Kidney glomerular epithelial cell (primary cell): ENCODE data around the gene PEX6.
"Not testable (repeated sequence)": the region's sequence is repeated elsewhere in the genome, so short reads cannot be mapped to it uniquely, and the experiment has no call there.

Source experiments
- DNase-seq: peaks from one replicate; lab custom pipeline; 2025; lab: John Stamatoyannopoulos, UW

Gene PEX6

GRCh38 chr6:42966571-42966970 lies 12.4 kb downstream of the PEX6 start:
- DNase-seq = no peak

DNA sequence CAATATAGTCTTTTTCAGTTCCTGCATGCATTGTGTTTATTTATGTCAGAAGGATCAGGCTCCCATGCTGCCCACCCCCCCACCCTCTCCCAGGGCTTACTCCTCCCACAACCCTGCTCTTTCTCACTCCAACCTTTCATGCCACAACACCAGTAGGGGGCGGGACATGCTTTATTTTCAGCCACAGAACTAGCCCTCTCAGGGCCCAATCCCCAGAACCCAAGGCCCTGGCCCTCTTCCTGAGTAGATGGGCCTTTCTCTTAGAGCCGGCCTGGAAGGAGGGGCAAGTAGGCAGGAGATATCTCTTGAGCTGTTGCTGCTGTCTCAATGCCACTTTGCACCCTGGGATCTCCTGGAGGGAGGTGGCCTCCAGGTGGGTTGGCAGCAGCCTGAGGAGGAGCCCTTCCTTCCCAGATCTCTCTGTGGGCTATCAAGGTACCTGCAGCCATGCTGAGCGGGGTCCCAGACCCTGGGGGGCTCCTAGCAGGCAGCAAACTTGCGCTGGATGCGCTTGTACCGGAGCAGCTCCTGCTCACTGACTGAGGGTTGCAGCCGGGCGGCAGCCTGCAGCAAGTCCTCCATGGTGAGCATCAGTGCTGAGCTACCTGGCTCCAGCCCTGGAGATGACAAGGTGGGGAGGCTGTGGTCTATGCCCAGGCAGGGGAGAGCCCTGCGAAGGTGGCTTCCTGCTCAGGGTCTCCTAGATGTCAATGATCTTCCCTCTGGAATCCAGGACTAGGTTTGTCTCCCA lies 15.0 kb downstream of the PEX6 start:
- DNase-seq = no peak

DNA sequence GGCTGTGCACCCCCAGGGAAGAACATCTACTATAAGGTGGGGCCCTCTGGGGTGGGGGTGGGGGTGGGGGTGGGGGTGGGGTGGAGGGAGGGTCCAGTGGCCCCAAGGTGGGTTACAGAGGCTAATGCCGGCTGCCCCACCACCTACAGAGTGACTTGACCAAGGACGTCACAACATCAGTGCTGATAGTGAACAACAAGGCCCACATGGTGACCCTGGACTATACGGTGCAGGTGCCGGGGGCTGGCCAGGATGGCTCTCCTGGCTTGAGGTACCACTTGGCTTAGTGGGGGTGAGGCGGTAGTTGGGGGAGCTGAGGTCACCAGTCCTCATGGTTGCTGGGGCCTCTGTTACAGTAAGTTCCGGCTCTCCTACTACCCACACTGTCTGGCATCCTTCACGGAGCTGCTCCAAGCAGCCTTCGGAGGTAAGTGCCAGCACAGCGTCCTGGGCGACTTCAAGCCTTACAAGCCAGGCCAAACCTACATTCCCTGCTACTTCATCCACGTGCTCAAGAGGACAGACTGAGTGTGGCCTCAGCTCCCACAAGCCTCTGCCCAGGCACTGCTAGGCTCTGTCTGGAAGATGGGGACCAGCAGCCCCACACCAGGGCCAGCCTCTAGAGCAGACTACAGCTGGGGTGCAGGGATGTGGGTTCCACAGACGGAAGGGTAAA lies 15.7 kb downstream of the PEX6 start:
- no peak for DNase-seq

GRCh38 chr6:42962502-42963178 lies 16.3 kb downstream of the PEX6 start:
- no peak for DNase-seq

GRCh38 chr6:42962096-42962495 lies 16.9 kb downstream of the PEX6 start:
- DNase-seq = no peak

DNA sequence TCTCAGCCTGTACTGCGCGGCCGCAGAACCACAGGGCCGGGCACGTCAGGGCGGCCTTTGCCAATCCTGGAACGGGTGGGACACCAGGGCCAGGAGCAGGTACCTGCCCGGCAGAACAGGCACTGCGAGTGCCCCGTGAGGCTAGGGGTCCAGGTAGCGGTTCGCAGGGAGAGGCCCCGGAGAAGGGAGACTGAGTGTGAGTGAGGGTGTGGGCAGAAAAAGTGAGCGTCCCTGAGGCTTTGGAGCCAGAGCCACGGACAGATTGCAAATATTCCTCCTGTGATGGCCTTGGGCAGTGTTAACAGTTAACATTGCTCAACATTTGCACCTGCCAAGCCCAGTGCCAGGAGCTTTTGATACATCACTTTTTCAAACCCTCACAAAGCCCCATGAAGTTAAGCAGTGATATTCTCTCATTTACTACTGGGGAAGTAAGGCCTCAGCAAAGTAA lies 17.9 kb downstream of the PEX6 start:
- no peak for DNase-seq

DNA sequence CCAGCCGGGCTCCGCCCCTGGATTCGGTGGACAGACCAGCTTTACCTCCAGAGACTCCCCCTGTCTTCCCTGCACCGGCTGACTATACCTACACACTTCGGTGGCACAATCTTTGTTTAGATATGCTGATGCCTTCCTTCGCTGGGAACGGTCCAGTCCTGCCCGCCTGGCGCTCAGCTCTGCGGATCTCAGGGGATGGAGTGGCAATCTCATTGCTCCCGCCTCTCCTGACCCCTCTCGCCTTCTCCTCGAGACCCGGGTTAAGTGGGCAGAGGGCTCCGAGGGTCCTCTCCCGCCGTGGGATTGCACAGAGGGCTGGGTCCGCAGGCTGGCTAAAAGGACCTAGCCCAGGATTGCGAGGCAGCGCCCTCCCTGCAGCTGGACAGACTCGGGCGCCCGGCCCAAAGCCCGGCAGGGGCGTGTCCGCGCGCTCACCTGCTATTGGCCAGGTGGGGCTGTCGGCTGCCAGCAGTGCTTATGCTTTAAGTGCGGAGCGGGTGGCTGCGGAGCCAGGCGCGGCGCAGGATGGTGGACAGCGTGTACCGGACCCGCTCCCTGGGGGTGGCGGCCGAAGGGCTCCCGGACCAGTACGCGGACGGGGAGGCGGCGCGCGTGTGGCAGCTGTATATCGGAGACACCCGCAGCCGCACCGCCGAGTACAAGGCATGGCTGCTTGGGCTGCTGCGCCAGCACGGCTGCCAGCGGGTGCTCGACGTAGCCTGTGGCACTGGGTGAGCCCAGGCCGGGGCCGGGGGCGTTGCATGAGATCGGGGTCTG lies 18.6 kb downstream of the PEX6 start, which contains the start of gene GNMT:
Gene GNMT, plus strand, starts transcription at position 512 of the 777 bp plus-strand sequence. Its CDS starts 14 bp downstream, at position 526.
- DNase-seq = no peak

DNA sequence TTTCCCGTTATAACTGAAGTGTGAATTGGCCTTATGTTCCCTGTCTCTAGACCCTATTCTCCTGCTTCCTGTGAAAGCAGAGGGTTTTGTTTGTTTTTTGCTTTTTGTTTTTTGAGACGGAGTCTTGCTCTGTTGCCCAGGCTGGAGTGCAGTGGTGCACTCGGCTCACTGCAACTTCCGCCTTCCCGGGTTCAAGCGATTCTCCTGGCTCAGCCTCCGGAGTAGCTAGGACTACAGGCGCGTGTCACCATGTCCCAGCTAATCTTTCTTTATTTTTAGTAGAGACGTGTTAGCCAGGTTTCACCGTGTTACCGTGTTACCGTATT lies 19.1 kb downstream of the PEX6 start:
- no peak for DNase-seq

GRCh38 chr6:42958125-42958524 lies 20.9 kb downstream of the PEX6 start:
- DNase-seq = no peak

GRCh38 chr6:42954405-42954804 lies 24.6 kb downstream of the PEX6 start:
- DNase-seq = not testable (repeated sequence)

GRCh38 chr6:42952389-42952788 lies 26.6 kb downstream of the PEX6 start:
- no peak for DNase-seq

DNA sequence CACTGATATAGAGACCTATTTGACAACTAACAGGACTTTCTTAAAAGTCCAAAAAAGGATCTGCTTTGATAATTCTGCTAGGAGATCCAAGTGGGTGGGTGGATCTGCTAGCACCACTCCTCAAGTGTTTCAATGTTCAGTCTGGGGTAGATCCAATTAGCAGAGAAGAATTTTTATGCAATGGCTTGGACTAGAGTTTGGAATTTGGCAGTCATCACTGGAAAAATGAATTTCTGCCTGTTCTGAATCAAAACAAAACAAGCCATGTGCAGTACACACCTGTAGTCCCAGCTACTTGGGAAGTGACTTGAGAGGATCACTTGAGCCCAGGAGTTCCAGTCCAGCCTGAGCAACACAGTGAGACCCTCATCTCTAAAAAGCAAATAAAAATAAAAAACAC lies 31.0 kb downstream of the PEX6 start:
- DNase-seq = no peak

- DNase-seq = no peak
Observed at GRCh38 chr6:42942444-42942843, 36.5 kb downstream of the PEX6 start.

GRCh38 chr6:42941356-42941755 lies 37.6 kb downstream of the PEX6 start:
- not testable (repeated sequence) for DNase-seq

DNA sequence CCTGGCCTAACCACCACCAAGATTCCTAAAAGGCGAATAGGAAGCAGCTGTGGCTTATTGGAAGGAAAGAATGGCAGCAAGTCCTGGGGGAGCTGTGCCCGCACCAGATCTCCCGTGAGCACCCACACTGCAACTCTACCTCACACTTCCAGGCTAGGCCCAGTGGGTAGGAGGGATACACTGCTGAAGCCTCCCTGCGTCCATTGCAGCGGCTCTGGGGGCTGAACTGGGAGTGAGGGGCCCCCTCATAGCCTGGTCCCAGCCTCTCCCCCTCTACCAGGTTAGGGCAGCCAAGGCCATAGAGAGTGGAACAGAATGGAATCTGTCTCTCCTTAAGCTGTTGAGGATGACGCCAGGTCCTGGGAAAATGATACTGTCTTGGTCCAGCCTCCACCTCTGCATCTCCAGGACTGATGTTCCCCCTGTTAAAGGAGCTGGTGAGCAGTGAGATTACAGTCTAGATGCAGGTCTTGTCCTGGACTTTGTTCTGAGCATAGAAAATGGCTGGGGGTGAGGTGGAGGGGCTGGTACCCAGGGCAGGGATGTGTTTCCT lies 38.4 kb downstream of the PEX6 start:
- no peak for DNase-seq

DNA sequence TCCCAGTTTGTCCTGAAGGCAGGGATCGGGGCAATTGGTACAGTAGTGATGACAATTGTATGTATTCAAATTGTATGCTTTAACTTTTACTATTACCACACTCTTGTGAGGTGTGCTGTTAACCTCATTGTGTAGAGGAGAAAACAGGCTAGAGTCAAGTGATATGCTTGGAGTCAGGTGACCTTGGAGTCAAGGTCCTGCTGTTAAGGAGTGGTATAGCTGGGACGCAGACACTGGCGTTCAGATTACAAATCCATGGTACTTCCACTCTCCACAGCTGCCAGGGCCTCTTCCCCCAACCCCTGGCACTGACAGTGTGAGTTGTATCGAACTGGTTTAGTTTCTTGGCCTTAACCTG lies 39.2 kb downstream of the PEX6 start:
- no peak for DNase-seq

GRCh38 chr6:42938987-42939809 lies 39.8 kb downstream of the PEX6 start:
- no peak for DNase-seq

GRCh38 chr6:42938428-42938796 lies 40.6 kb downstream of the PEX6 start:
- DNase-seq = no peak

DNA sequence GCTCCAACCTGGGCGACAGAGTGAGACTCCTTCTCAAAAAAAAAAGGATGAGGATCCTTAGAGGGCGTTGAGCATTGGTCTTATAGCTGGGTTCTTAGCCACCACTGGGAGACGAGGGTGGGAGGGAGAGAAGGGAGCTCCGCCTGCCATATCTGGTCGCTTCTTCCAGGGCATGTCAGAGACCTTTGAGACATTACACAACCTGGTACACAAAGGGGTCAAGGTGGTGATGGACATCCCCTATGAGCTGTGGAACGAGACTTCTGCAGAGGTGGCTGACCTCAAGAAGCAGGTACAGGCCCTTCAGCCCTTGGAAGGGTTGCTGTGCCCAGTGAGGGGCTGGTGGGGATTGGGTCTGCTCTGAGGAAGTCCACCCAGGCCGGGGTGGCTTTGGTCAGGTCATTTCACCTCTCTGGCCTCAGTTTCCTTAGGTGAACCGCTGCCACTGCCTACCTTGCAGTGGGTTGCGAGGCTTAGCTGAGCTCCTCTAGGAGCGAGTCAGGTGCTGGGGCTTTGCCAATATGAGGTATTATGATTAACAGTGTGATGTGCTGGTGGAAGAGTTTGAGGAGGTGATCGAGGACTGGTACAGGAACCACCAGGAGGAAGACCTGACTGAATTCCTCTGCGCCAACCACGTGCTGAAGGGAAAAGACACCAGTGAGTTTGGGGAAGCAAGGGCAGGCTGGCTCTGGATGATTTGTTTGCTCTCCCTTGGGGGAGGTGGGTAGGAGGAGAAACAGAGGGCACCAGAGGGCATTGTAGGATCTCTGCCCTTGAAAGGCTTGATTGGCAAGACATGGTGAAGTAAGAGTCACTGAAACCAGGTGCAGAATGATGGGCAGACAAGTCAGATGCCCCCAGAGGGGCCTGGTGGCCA lies 41.2 kb downstream of the PEX6 start:
- no peak for DNase-seq

GRCh38 chr6:42936398-42936797 lies 42.6 kb downstream of the PEX6 start:
- DNase-seq = no peak
